WI38 (cell line): ENCODE data around the gene RACK1.
"Not testable (repeated sequence)": the region's sequence is repeated elsewhere in the genome, so short reads cannot be mapped to it uniquely, and the experiment has no call there.

Experiments
- H3K4me3 ChIP-seq: 2 replicates; pipeline ENCODE4 v1.5.1; 2011; ENCODE audit warnings: low read depth, mild to moderate bottlenecking, control low read depth, low read length
- CTCF ChIP-seq: IDR thresholded peaks from 2 replicates; pipeline ENCODE4 v1.5.1; 2012; ENCODE audit warnings: low read depth, mild to moderate bottlenecking, control low read depth, low read length

The RACK1 gene

GRCh38 chr5:181281077-181281983, 37.6 kb upstream of the RACK1 start:
- no peak for TF ChIP-seq CTCF
- H3K4me3 ChIP-seq, result no peak overlapping the region

GRCh38 chr5:181280251-181280762, 36.6 kb upstream of the RACK1 start:
- H3K4me3 ChIP-seq, result no peak overlapping the region
- no peak for TF ChIP-seq CTCF

GRCh38 chr5:181273433-181273744, 29.7 kb upstream of the RACK1 start:
- not testable (repeated sequence) for H3K4me3 ChIP-seq

- H3K4me3 ChIP-seq, result no peak overlapping the region
- TF ChIP-seq CTCF, result no peak
Observed at GRCh38 chr5:181271081-181271480, 27.4 kb upstream of the RACK1 start.

GRCh38 chr5:181267907-181268306, 24.2 kb upstream of the RACK1 start:
- H3K4me3 ChIP-seq, result not testable (repeated sequence)

GRCh38 chr5:181267291-181267904, 23.7 kb upstream of the RACK1 start:
- H3K4me3 ChIP-seq, result not testable (repeated sequence)

GRCh38 chr5:181265092-181265671, 21.5 kb upstream of the RACK1 start:
- TF ChIP-seq CTCF, result no peak
- H3K4me3 ChIP-seq, result no peak overlapping the region

- no peak overlapping the region for H3K4me3 ChIP-seq
- no peak for TF ChIP-seq CTCF
Observed at GRCh38 chr5:181263633-181264032, 19.9 kb upstream of the RACK1 start.
